Measurements from ENCODE around the gene SF3A1.

GRCh38 chr22:30358541-30358940 lies 1.8 kb upstream of the SF3A1 start:
- no peak for TF ChIP-seq CTCF (IDR thresholded peaks at IDR 0.05)
- TF ChIP-seq ZFX (IDR thresholded peaks at IDR 0.05; ENCODE audit: borderline replicate concordance), result no peak

Measured in 22Rv1 (cell line).